Keratinocyte (primary cell): ENCODE data around the gene KRTAP20-1. TPM values are rescaled to one million over a fixed set of nuclear protein-coding genes. Genes with fewer than 3 reads are reported as not detected.

Experiments
- DNase-seq: peaks from one replicate; pipeline ENCODE4 v3.0.0-alpha.2; 2011; ENCODE audit warnings: low read depth, missing footprints, low spot score
- FAIRE-seq: peaks from 2 replicates; lab custom pipeline; 2011; peaks lifted over from hg19 to GRCh38; lab: Jason Lieb, UNC
- H2AFZ ChIP-seq: 2 replicates; pipeline ENCODE4 v1.6.0; 2012; ENCODE audit warnings: low read length, control low read depth, inconsistent platforms; ENCODE audit not compliant: control insufficient read depth
- H3K27ac ChIP-seq: 2 replicates; pipeline ENCODE4 v1.5.1; 2011; ENCODE audit warnings: low read length; ENCODE audit not compliant: control insufficient read depth, insufficient read depth
- H3K27me3 ChIP-seq: 3 replicates; pipeline ENCODE4 v1.6.0; 2011; ENCODE audit warnings: low read length; ENCODE audit not compliant: control insufficient read depth, insufficient read depth; ENCODE audit errors: extremely low read depth
- H3K36me3 ChIP-seq, 2 experiments: 2 replicates in 1 of 2; 3 replicates in 1 of 2; pipeline ENCODE4 v1.5.1; 2011; ENCODE audit warnings: low read length in 2 of 2, mild to moderate bottlenecking in 1 of 2; ENCODE audit not compliant: control insufficient read depth in 2 of 2, insufficient read depth in 2 of 2; ENCODE audit errors: extremely low read depth in 1 of 2
- H3K4me1 ChIP-seq: 3 replicates; pipeline ENCODE4 v1.5.1; 2011; ENCODE audit warnings: low read length; ENCODE audit not compliant: control insufficient read depth, insufficient read depth; ENCODE audit errors: extremely low read depth
- H3K4me2 ChIP-seq: 3 replicates; pipeline ENCODE4 v1.6.0; 2011; ENCODE audit warnings: low read depth, low read length; ENCODE audit not compliant: control insufficient read depth, insufficient read depth; ENCODE audit errors: extremely low read depth
- H3K4me3 ChIP-seq, 3 experiments: fragments of 200-600 bp in 1 of 3; sonication (generic) in 1 of 3; 2 replicates in 2 of 3; 3 replicates in 1 of 3; pipeline ENCODE4 v1.5.1; 2011 to 2016; ENCODE audit warnings: low read length in 3 of 3, mild to moderate bottlenecking in 3 of 3, control low read depth in 2 of 3, inconsistent platforms in 1 of 3, low read depth in 1 of 3, mixed read lengths in 1 of 3, mixed run types in 1 of 3, moderate library complexity in 1 of 3; ENCODE audit not compliant: control insufficient read depth in 2 of 3, insufficient read depth in 2 of 3; ENCODE audit errors: extremely low read depth in 1 of 3
- H3K79me2 ChIP-seq: 2 replicates; pipeline ENCODE4 v1.6.0; 2012; ENCODE audit warnings: low read length; ENCODE audit not compliant: control insufficient read depth, insufficient read depth
- H3K9ac ChIP-seq: 3 replicates; pipeline ENCODE4 v1.6.0; 2011; ENCODE audit warnings: low read length; ENCODE audit not compliant: control insufficient read depth, insufficient read depth; ENCODE audit errors: extremely low read depth
- H3K9me1 ChIP-seq: 3 replicates; pipeline ENCODE4 v1.6.0; 2011; ENCODE audit warnings: low read length; ENCODE audit not compliant: control insufficient read depth, insufficient read depth; ENCODE audit errors: extremely low read depth
- H3K9me3 ChIP-seq: 2 replicates; pipeline ENCODE4 v1.5.1; 2012; ENCODE audit warnings: low read depth, low read length; ENCODE audit not compliant: control insufficient read depth
- H4K20me1 ChIP-seq: 3 replicates; pipeline ENCODE4 v1.6.0; 2011; ENCODE audit warnings: low read length; ENCODE audit not compliant: control insufficient read depth, insufficient read depth; ENCODE audit errors: extremely low read depth
- CTCF ChIP-seq, 3 experiments: IDR thresholded peaks in 1 of 3; conservative IDR thresholded peaks in 1 of 3; optimal IDR thresholded peaks in 1 of 3; 2 replicates in 2 of 3; 3 replicates in 1 of 3; pipeline versions ENCODE3 to v1.5.1; 2011; ENCODE audit warnings: low read length in 3 of 3, mild to moderate bottlenecking in 3 of 3, moderate library complexity in 2 of 3, control low read depth in 1 of 3, inconsistent platforms in 1 of 3; ENCODE audit not compliant: insufficient read depth in 2 of 3; ENCODE audit errors: extremely low read depth in 1 of 3
- EZH2 ChIP-seq: IDR thresholded peaks from one replicate; pipeline ENCODE4 v1.6.1; 2012; ENCODE audit warnings: inconsistent platforms, mild to moderate bottlenecking, low read length, moderate library complexity
- dilution Hi-C: fragments of 300-500 bp; cut with MboI; formaldehyde crosslinking; loops from one replicate; pipeline ENCODE4 v1.7.0; 2020; ENCODE audit warnings: low sequenced_read_pairs; ENCODE audit not compliant: extremely low pct_ligation_motif_present
- polyA plus RNA-seq, 5 experiments: library from polyadenylated mRNA; depleted of rRNA in 3 of 5; stranded (reverse) in 3 of 5; stranded (forward) in 1 of 5; unstranded in 1 of 5; fragments of >200 nt; gene quantifications; 1 replicate in 1 of 5; 2 replicates in 3 of 5; 3 replicates in 1 of 5; pipeline versions ENCODE4 v1.2.1 to v1.2.3, GENCODE V29; 2011 to 2012; ENCODE audit warnings: missing spikeins in 2 of 5, low read depth in 1 of 5, low replicate concordance in 1 of 5

Gene KRTAP20-1
- polyA plus RNA-seq, 1 donor (not counting 4 experiments of a cell fraction or from before 2014, with no cell fraction given): not detected

DNA sequence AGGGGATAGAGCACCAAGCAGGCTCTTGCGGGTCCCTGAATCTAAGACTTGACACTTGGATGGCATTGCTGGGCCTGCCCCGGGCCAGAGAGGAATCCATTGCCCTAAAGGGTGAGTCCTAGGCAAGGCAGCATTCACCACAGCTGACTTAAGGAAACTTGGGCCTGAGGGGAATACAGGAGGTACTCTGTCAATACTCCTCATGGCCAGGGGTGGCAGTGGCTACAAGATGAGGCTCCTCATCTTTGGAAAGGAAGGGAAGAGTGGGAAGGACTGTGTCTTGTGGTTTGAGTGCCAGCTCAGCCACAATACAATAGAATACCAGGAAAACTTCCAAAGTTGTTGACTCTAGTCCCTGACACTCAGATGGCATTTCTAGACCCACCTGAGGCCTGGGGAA lies 10.3 kb upstream of the KRTAP20-1 start:
- Histone ChIP-seq H3K4me3 (no peak overlapping the region), H3K9me3 (no peaks in the 10 kb centered on the region), H3K9ac (no peak overlapping the region), H3K4me2 (no peak overlapping the region), H3K9me1 (no peaks in the 10 kb centered on the region), H3K27me3 (no peaks in the 10 kb centered on the region), H3K36me3 (no peaks in the 10 kb centered on the region), H3K4me1 (no peaks in the 10 kb centered on the region), H2AFZ (no peak overlapping the region), H3K79me2 (no peaks in the 10 kb centered on the region), H4K20me1 (no peaks in the 10 kb centered on the region), H3K27ac (no peak overlapping the region)
- dilution Hi-C loops: no loop called here
- FAIRE-seq: no peak
- TF ChIP-seq EZH2 (no peak), CTCF (optimal IDR thresholded peaks at IDR 0.05 in 1 of 3, IDR thresholded peaks at IDR 0.05 in 1 of 3, conservative IDR thresholded peaks at IDR 0.05 in 1 of 3; ENCODE audit: extremely low read depth in 1 of 3, insufficient read depth in 2 of 3, low read length in 3 of 3) (peak in 1 of 3 experiments; percentile 10)
- DNase-seq: no peak

DNA sequence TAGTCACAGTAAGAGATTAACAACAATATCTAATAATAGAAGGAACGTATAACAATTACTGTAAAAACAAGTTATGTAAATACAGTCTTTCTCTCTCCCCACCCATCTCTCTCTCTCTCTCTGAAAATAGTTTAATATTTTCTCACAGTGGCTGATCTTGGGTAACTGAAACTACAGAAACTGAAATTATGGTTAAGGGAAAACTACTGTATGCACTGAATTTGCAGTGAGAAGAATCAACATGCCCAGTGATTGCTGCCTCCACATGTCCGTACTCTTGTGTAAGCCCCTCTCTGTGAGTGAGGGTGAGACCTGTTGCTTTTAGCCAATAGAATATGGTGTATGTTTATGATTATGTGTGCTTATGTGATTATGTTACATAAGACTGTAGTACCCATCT lies 4.1 kb upstream of the KRTAP20-1 start:
- Histone ChIP-seq H3K4me3 (no peak overlapping the region), H3K4me1 (no peaks in the 10 kb centered on the region), H3K9ac (no peak overlapping the region), H3K9me1 (no peaks in the 10 kb centered on the region), H3K9me3 (no peaks in the 10 kb centered on the region), H4K20me1 (no peaks in the 10 kb centered on the region), H3K79me2 (no peaks in the 10 kb centered on the region), H3K36me3 (no peaks in the 10 kb centered on the region), H3K27me3 (no peaks in the 10 kb centered on the region), H3K27ac (no peak overlapping the region), H2AFZ (no peak overlapping the region), H3K4me2 (no peak overlapping the region)
- FAIRE-seq (no peak), DNase-seq (no peak)
- dilution Hi-C loops: no loop called here
- TF ChIP-seq CTCF (optimal IDR thresholded peaks at IDR 0.05 in 1 of 3, IDR thresholded peaks at IDR 0.05 in 1 of 3, conservative IDR thresholded peaks at IDR 0.05 in 1 of 3; ENCODE audit: extremely low read depth in 1 of 3, insufficient read depth in 2 of 3, low read length in 3 of 3): no peak
- TF ChIP-seq EZH2: no peak
